Measurements from ENCODE around the gene TARS1.
A peak's percentile ranks its signal among the peaks of the same experiment; 100 is the strongest.

Gene TARS1

GRCh38 chr5:33440482-33441240, at the start of gene TARS1:
TSS of gene TARS1 (plus strand) at chr5:33440965. CDS start at chr5:33441087, 122 bp downstream.
- Histone ChIP-seq H3K9ac (ENCODE audit: low read depth, low read length, poor library complexity, severe bottlenecking) (peak within 1 kb of the TSS; percentile 90), H3K9me3 (ENCODE audit: insufficient read depth, low read depth, low read length) (no peaks in the 10 kb centered on the region), H2AFZ (ENCODE audit: low read length) (peak within 1 kb of the TSS; percentile 84), H3K79me2 (ENCODE audit: insufficient read depth, low read length) (peaks cover 61% of the 10 kb centered on the region), H3K9me2 (replicated peaks; ENCODE audit: low read depth, low read length) (no peaks in the 10 kb centered on the region), H4K20me1 (ENCODE audit: insufficient read depth, low read length, poor library complexity, severe bottlenecking) (peaks cover 42% of the 10 kb centered on the region), H3F3A (ENCODE audit: low read depth) (no peaks in the 10 kb centered on the region), H3K4me2 (ENCODE audit: low read depth, low read length, poor library complexity, severe bottlenecking) (peak within 1 kb of the TSS; percentile 99), H3K4me3 (ENCODE audit: low read length, poor library complexity, severe bottlenecking) (peak within 1 kb of the TSS; percentile 83), H3K27me3 (ENCODE audit: insufficient read depth, low read length, poor library complexity, severe bottlenecking) (no peaks in the 10 kb centered on the region), H3K4me1 (ENCODE audit: insufficient read depth, low read length, poor library complexity, severe bottlenecking) (peaks cover 43% of the 10 kb centered on the region), H3K36me3 (ENCODE audit: insufficient read depth, low read length) (peaks cover 6% of the 10 kb centered on the region; the same call in 1 of the 2 replicates)
- TF ChIP-seq EZH2phosphoT487 (IDR thresholded peaks at IDR 0.05; ENCODE audit: borderline replicate concordance): no peak
- TF ChIP-seq CTCF (conservative IDR thresholded peaks at IDR 0.05; ENCODE audit: low read length): no peak

GRCh38 chr5:33398501-33398900, 42.3 kb upstream of the TARS1 start:
- no peaks in the 10 kb centered on the region for H3K79me2 ChIP-seq (ENCODE audit: insufficient read depth, low read length)
- H3K9ac ChIP-seq (ENCODE audit: low read depth, low read length, poor library complexity, severe bottlenecking): no peak overlapping the region
- H3K4me1 ChIP-seq (ENCODE audit: insufficient read depth, low read length, poor library complexity, severe bottlenecking): no peaks in the 10 kb centered on the region
- no peaks in the 10 kb centered on the region for H3K9me3 ChIP-seq (ENCODE audit: insufficient read depth, low read depth, low read length)
- H3K4me2 ChIP-seq (ENCODE audit: low read depth, low read length, poor library complexity, severe bottlenecking): no peak overlapping the region
- H3F3A ChIP-seq (ENCODE audit: low read depth): no peaks in the 10 kb centered on the region
- no peak overlapping the region for H2AFZ ChIP-seq (ENCODE audit: low read length)
- no peak overlapping the region for H3K4me3 ChIP-seq (ENCODE audit: low read length, poor library complexity, severe bottlenecking)
- H3K9me2 ChIP-seq (replicated peaks; ENCODE audit: low read depth, low read length): no peaks in the 10 kb centered on the region
- TF ChIP-seq CTCF (conservative IDR thresholded peaks at IDR 0.05; ENCODE audit: low read length) (no peak), EZH2phosphoT487 (IDR thresholded peaks at IDR 0.05; ENCODE audit: borderline replicate concordance) (no peak)
- H3K36me3 ChIP-seq (ENCODE audit: insufficient read depth, low read length): no peaks in the 10 kb centered on the region
- no peaks in the 10 kb centered on the region for H4K20me1 ChIP-seq (ENCODE audit: insufficient read depth, low read length, poor library complexity, severe bottlenecking)
- H3K27me3 ChIP-seq (ENCODE audit: insufficient read depth, low read length, poor library complexity, severe bottlenecking): no peaks in the 10 kb centered on the region

GRCh38 chr5:33400675-33401074, 40.1 kb upstream of the TARS1 start:
- no peaks in the 10 kb centered on the region for H3K27me3 ChIP-seq (ENCODE audit: insufficient read depth, low read length, poor library complexity, severe bottlenecking)
- no peaks in the 10 kb centered on the region for H3F3A ChIP-seq (ENCODE audit: low read depth)
- no peaks in the 10 kb centered on the region for H3K79me2 ChIP-seq (ENCODE audit: insufficient read depth, low read length)
- H2AFZ ChIP-seq (ENCODE audit: low read length): no peak overlapping the region
- TF ChIP-seq CTCF (conservative IDR thresholded peaks at IDR 0.05; ENCODE audit: low read length) (no peak), EZH2phosphoT487 (IDR thresholded peaks at IDR 0.05; ENCODE audit: borderline replicate concordance) (no peak)
- no peaks in the 10 kb centered on the region for H3K4me1 ChIP-seq (ENCODE audit: insufficient read depth, low read length, poor library complexity, severe bottlenecking)
- H3K4me3 ChIP-seq (ENCODE audit: low read length, poor library complexity, severe bottlenecking): no peak overlapping the region
- H3K4me2 ChIP-seq (ENCODE audit: low read depth, low read length, poor library complexity, severe bottlenecking): no peak overlapping the region
- H3K9me2 ChIP-seq (replicated peaks; ENCODE audit: low read depth, low read length): no peaks in the 10 kb centered on the region
- H4K20me1 ChIP-seq (ENCODE audit: insufficient read depth, low read length, poor library complexity, severe bottlenecking): no peaks in the 10 kb centered on the region
- H3K9me3 ChIP-seq (ENCODE audit: insufficient read depth, low read depth, low read length): no peaks in the 10 kb centered on the region
- no peaks in the 10 kb centered on the region for H3K36me3 ChIP-seq (ENCODE audit: insufficient read depth, low read length)
- no peak overlapping the region for H3K9ac ChIP-seq (ENCODE audit: low read depth, low read length, poor library complexity, severe bottlenecking)

Measured in Loucy (cell line).